ENCODE measurements around the gene GOLGA6C. TPM values are rescaled to one million over a fixed set of nuclear protein-coding genes. Genes with fewer than 3 reads are reported as not detected.

GOLGA6C gene
- total RNA-seq, 1 experiment from 2014 or later, result not detected

Other genes with a start within 250 kb of the GOLGA6C start
- 17.6 and 22.7 TPM in 2 replicates for gene PPCDC, start 234.7 kb upstream of the GOLGA6C start, total RNA-seq (2021)
- gene C15orf39, start 56.5 kb upstream of the GOLGA6C start, total RNA-seq (2021), result 45.6 and 48.7 TPM in 2 replicates
- gene GOLGA6D, start 24.5 kb downstream of the GOLGA6C start, total RNA-seq (2021), result 0.35 and 0.37 TPM in 2 replicates
- gene COMMD4, start 77.7 kb downstream of the GOLGA6C start, total RNA-seq (2021), result 146 and 159 TPM in 2 replicates
- gene NEIL1, start 88.7 kb downstream of the GOLGA6C start, total RNA-seq (2021), result 16.1 and 16.5 TPM in 2 replicates
- 106 and 112 TPM in 2 replicates for gene MAN2C1, start 110.3 kb downstream of the GOLGA6C start, total RNA-seq (2021)
- gene SIN3A, start 193.4 kb downstream of the GOLGA6C start, total RNA-seq (2021), result 99.1 and 102 TPM in 2 replicates

Data from H9 (cell line).